T-cell (primary cell): ENCODE results near the gene PIWIL4. TPM values are rescaled to one million over a fixed set of nuclear protein-coding genes. Genes with fewer than 3 reads are reported as not detected.

Experiments used
- total RNA-seq, 35 experiments: library from RNA in 6 of 35; stranded (reverse) in 6 of 35; fragments of 120-200 nt in 1 of 35; gene quantifications; one replicate each; pipeline versions ENCODE4 v1.2.1 to v1.2.4 and lab custom pipeline; 2013 to 2026

Gene PIWIL4
- total RNA-seq, 5 donors from 2014 or later (not counting 1 experiment from before 2014, with no cell fraction given) = 0.82 to 2.7 (median 2.0) TPM

Other genes with a start within 250 kb of the PIWIL4 start
- under 1 TPM in 4 of 5 donors, not detected in 1; 0.06 to 0.16 (median 0.12) TPM for gene GPR83, start 165.9 kb upstream of the PIWIL4 start, total RNA-seq
- 10 to 100 TPM; 22.1 to 34.0 (median 27.4) TPM for gene MRE11, start 73.5 kb upstream of the PIWIL4 start, total RNA-seq
- 10 to 100 TPM; 36.9 to 43.4 (median 39.7) TPM for gene ANKRD49, start 73.4 kb upstream of the PIWIL4 start, total RNA-seq
- not detected for gene C11orf97, start 54.9 kb upstream of the PIWIL4 start, total RNA-seq
- gene FUT4, start 23.4 kb upstream of the PIWIL4 start, total RNA-seq = 1 to 10 TPM; 3.4 to 7.0 (median 6.4) TPM
- gene AMOTL1, start 201.0 kb downstream of the PIWIL4 start, total RNA-seq = 1 to 10 TPM in 1 of 5 donors, under 1 TPM in 4; 0.07 to 1.2 (median 0.35) TPM